Measurements from ENCODE around the gene PCDHGB5. TPM values are rescaled to one million over a fixed set of nuclear protein-coding genes. Genes with fewer than 3 reads are reported as not detected.
"Not testable (repeated sequence)": the region's sequence is repeated elsewhere in the genome, so short reads cannot be mapped to it uniquely, and the experiment has no call there.

PCDHGB5 gene
- total RNA-seq, 1 experiment from 2014 or later, result 12.4 TPM

GRCh38 chr5:141382469-141383294, 15.1 kb upstream of the PCDHGB5 start, which contains the start of gene PCDHGA7:
TSS of gene PCDHGA7 (plus strand) at chr5:141382742. CDS start at chr5:141382900, 158 bp downstream.
- Mint-ChIP-seq H3K9me3 (ENCODE audit: low read depth, unreplicated experiment) (peaks cover 5% of the 10 kb centered on the region), H3K4me3 (ENCODE audit: low read depth, unreplicated experiment) (peak within 1 kb of the TSS; percentile 55)

GRCh38 chr5:141383345-141383744, 14.4 kb upstream of the PCDHGB5 start:
- BruUV-seq (replicated peaks), result no TSS peak
- H3K9me3 Mint-ChIP-seq (ENCODE audit: low read depth, unreplicated experiment), result peaks cover 5% of the 10 kb centered on the region
- H3K27me3 Mint-ChIP-seq (ENCODE audit: unreplicated experiment), result no peaks in the 10 kb centered on the region
- CTCF ChIA-PET, result no interaction called here
- no peaks in the 10 kb centered on the region for H3K4me1 Mint-ChIP-seq (ENCODE audit: low read depth, unreplicated experiment)
- peaks cover 4% of the 10 kb centered on the region for H3K36me3 Mint-ChIP-seq (ENCODE audit: insufficient read depth, unreplicated experiment)
- no peak for DNase-seq
- TF ChIP-seq CTCF (IDR thresholded peaks at IDR 0.05; ENCODE audit: unreplicated experiment), result no peak
- no peak overlapping the region for H3K4me3 Mint-ChIP-seq (ENCODE audit: low read depth, unreplicated experiment)
- intact Hi-C loops (cut with micrococcal nuclease; ENCODE audit: unreplicated experiment), result no loop called here
- no peak overlapping the region for H3K27ac Mint-ChIP-seq (ENCODE audit: unreplicated experiment)

More at GRCh38 chr5:141382469-141383294, 15.1 kb upstream of the PCDHGB5 start, which contains the start of gene PCDHGA7:
- Mint-ChIP-seq H3K36me3 (ENCODE audit: insufficient read depth, unreplicated experiment) (peaks cover 4% of the 10 kb centered on the region), H3K27me3 (ENCODE audit: unreplicated experiment) (no peaks in the 10 kb centered on the region), H3K4me1 (ENCODE audit: low read depth, unreplicated experiment) (no peaks in the 10 kb centered on the region), H3K27ac (ENCODE audit: unreplicated experiment) (no peak within 1 kb of the TSS)
- TF ChIP-seq CTCF (IDR thresholded peaks at IDR 0.05; ENCODE audit: unreplicated experiment), result no peak
- intact Hi-C loops (cut with micrococcal nuclease; ENCODE audit: unreplicated experiment), result no loop called here
- CTCF ChIA-PET, result no interaction called here
- BruUV-seq (replicated peaks), result no TSS peak
- DNase-seq, result no peak

GRCh38 chr5:141384471-141385267, 13.1 kb upstream of the PCDHGB5 start:
- Mint-ChIP-seq H3K27me3 (ENCODE audit: unreplicated experiment) (no peaks in the 10 kb centered on the region), H3K4me1 (ENCODE audit: low read depth, unreplicated experiment) (no peaks in the 10 kb centered on the region), H3K4me3 (ENCODE audit: low read depth, unreplicated experiment) (no peak overlapping the region), H3K27ac (ENCODE audit: unreplicated experiment) (no peak overlapping the region), H3K9me3 (ENCODE audit: low read depth, unreplicated experiment) (peaks cover 12% of the 10 kb centered on the region), H3K36me3 (ENCODE audit: insufficient read depth, unreplicated experiment) (peaks cover 4% of the 10 kb centered on the region)
- no peak for TF ChIP-seq CTCF (IDR thresholded peaks at IDR 0.05; ENCODE audit: unreplicated experiment)
- no TSS peak for BruUV-seq (replicated peaks)
- CTCF ChIA-PET, result no interaction called here
- intact Hi-C loops (cut with micrococcal nuclease; ENCODE audit: unreplicated experiment), result no loop called here
- no peak for DNase-seq

- intact Hi-C loops (cut with micrococcal nuclease; ENCODE audit: unreplicated experiment); H3K36me3 Mint-ChIP-seq (ENCODE audit: insufficient read depth, unreplicated experiment); H3K27ac Mint-ChIP-seq (ENCODE audit: unreplicated experiment); H3K27me3 Mint-ChIP-seq (ENCODE audit: unreplicated experiment); H3K4me1 Mint-ChIP-seq (ENCODE audit: low read depth, unreplicated experiment); BruUV-seq (replicated peaks): not testable (repeated sequence)
- CTCF ChIA-PET, result interaction anchor here (0.6 to 1.1 kb wide), 2 partner anchors 177 to 204 kb away, joined by 5 to 6 read pairs; no protein-coding TSS in a partner anchor
- TF ChIP-seq CTCF (IDR thresholded peaks at IDR 0.05; ENCODE audit: unreplicated experiment), result peak; percentile 14
- H3K9me3 Mint-ChIP-seq (ENCODE audit: low read depth, unreplicated experiment), result peaks cover 16% of the 10 kb centered on the region
- peak; percentile 54 for DNase-seq
- peak within 1 kb of the TSS; percentile 64 for H3K4me3 Mint-ChIP-seq (ENCODE audit: low read depth, unreplicated experiment)
Observed at GRCh38 chr5:141387557-141388311, 10.0 kb upstream of the PCDHGB5 start, which contains the start of gene PCDHGB4. TSS of gene PCDHGB4 (plus strand) at chr5:141387698. CDS start at chr5:141387885, 187 bp downstream.
